SK-N-SH treated with all-trans-retinoic acid at 6 μM for 48 hours (cell line): ENCODE measurements around the gene NSMF.

Experiments used
- BACH2 ChIP-seq: fragments of 250-450 bp; sonication (Bioruptor Pico); IDR thresholded peaks from 2 replicates; pipeline ENCODE4 v1.9.0; 2021; ENCODE audit warnings: mild to moderate bottlenecking, borderline replicate concordance
- CSDC2 ChIP-seq: fragments of 250-450 bp; sonication (Bioruptor Pico); IDR thresholded peaks from 2 replicates; pipeline ENCODE4 v1.5.0; 2020; ENCODE audit warnings: mild to moderate bottlenecking, moderate library complexity
- GLIS3 ChIP-seq: fragments of 250-450 bp; sonication (Bioruptor Pico); IDR thresholded peaks from 2 replicates; pipeline ENCODE4 v1.5.0; 2020; ENCODE audit warnings: mild to moderate bottlenecking, moderate library complexity
- ISL1 ChIP-seq: fragments of 250-450 bp; sonication (Bioruptor Pico); IDR thresholded peaks from 2 replicates; pipeline ENCODE4 v2.1.2; 2022; ENCODE audit warnings: mild to moderate bottlenecking, moderate library complexity
- ZFP30 ChIP-seq: fragments of 450-650 bp; formaldehyde crosslinking; IDR thresholded peaks from 2 replicates; pipeline ENCODE4 v1.5.0; 2022; ENCODE audit warnings: mild to moderate bottlenecking, moderate library complexity
- TF ChIP-seq, protein P1 (sequence below): fragments of 250-450 bp; sonication (Bioruptor Pico); IDR thresholded peaks from 2 replicates; pipeline ENCODE4 v1.8.0; 2021; ENCODE audit warnings: low read depth, mild to moderate bottlenecking, moderate library complexity, borderline replicate concordance

GRCh38 chr9:137486545-137487453, 27.7 kb upstream of the NSMF start:
- no peak for TF ChIP-seq CSDC2 (CRISPR knock-in tag)
- no peak for TF ChIP-seq ISL1 (CRISPR knock-in tag)
- TF ChIP-seq GLIS3: no peak
- TF ChIP-seq ZFP30 (CRISPR knock-in tag): no peak
- no peak for TF ChIP-seq BACH2 (CRISPR knock-in tag)
- TF ChIP-seq, protein P1, sequence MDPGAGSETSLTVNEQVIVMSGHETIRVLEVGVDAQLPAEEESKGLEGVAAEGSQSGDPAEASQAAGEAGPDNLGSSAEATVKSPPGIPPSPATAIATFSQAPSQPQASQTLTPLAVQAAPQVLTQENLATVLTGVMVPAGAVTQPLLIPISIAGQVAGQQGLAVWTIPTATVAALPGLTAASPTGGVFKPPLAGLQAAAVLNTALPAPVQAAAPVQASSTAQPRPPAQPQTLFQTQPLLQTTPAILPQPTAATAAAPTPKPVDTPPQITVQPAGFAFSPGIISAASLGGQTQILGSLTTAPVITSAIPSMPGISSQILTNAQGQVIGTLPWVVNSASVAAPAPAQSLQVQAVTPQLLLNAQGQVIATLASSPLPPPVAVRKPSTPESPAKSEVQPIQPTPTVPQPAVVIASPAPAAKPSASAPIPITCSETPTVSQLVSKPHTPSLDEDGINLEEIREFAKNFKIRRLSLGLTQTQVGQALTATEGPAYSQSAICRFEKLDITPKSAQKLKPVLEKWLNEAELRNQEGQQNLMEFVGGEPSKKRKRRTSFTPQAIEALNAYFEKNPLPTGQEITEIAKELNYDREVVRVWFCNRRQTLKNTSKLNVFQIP (CRISPR knock-in tag): no peak
